ENCODE measurements around the gene PRSS21. TPM values are rescaled to one million over a fixed set of nuclear protein-coding genes. Genes with fewer than 3 reads are reported as not detected.

The PRSS21 gene
- polyA plus RNA-seq, 3 donors, result 2.1 to 9.0 (median 3.1) TPM

GRCh38 chr16:2839650-2840450 is 22.8 kb downstream of the PRSS21 start:
- no peak for DNase-seq
- no peak overlapping the region for H3K27ac ChIP-seq (ENCODE audit: low read depth in 1 of 2, low read length in 2 of 2)
- intact Hi-C loops (cut with micrococcal nuclease), result loop anchor here (1.0 to 5.0 kb wide), 4 partner anchors 28 to 87 kb away; no protein-coding TSS in a partner anchor

GRCh38 chr16:2840914-2841313 is 23.9 kb downstream of the PRSS21 start:
- peaks cover 14% of the 10 kb centered on the region for H3K4me1 Mint-ChIP-seq
- H3K9me3 Mint-ChIP-seq, result peaks cover 0 to 3% (median under 1%) of the 10 kb centered on the region in 7 donors
- Histone ChIP-seq H3K27me3 (ENCODE audit: control insufficient read depth in 2 of 2, insufficient read depth in 2 of 2, low read length in 2 of 2) (no peaks in the 10 kb centered on the region), H3K36me3 (replicated peaks in 1 of 2; ENCODE audit: control insufficient read depth in 1 of 2, insufficient read depth in 2 of 2, low read length in 2 of 2) (no peaks in the 10 kb centered on the region), H4K20me1 (ENCODE audit: insufficient read depth, low read length) (no peaks in the 10 kb centered on the region), H3K79me2 (ENCODE audit: insufficient read depth, low read length) (no peaks in the 10 kb centered on the region), H3K9me3 (replicated peaks in 1 of 2; ENCODE audit: control insufficient read depth in 1 of 2, insufficient read depth in 1 of 2, low read length in 2 of 2) (no peaks in the 10 kb centered on the region), H3K4me2 (replicated peaks; ENCODE audit: extremely low read depth, low read length, poor library complexity, severe bottlenecking) (no peak overlapping the region), H3K4me3 (replicated peaks in 1 of 3; ENCODE audit: low read depth in 2 of 3, low read length in 3 of 3) (no peak overlapping the region), H3K4me1 (ENCODE audit: control insufficient read depth in 1 of 2, insufficient read depth in 2 of 2, low read length in 2 of 2) (peaks cover 13% of the 10 kb centered on the region in 2 donors), H3K9ac (ENCODE audit: insufficient read depth, low read length, poor library complexity, severe bottlenecking) (no peak overlapping the region), H3K27ac (ENCODE audit: low read depth in 1 of 2, low read length in 2 of 2) (no peak overlapping the region), H2AFZ (ENCODE audit: insufficient read depth, low read depth, low read length, poor library complexity, severe bottlenecking) (no peak overlapping the region)
- no peak overlapping the region for H3K27ac Mint-ChIP-seq
- no peak overlapping the region for H3K4me3 Mint-ChIP-seq
- H3K36me3 Mint-ChIP-seq, result no peaks in the 10 kb centered on the region
- H3K27me3 Mint-ChIP-seq (ENCODE audit: low read depth in 3 of 3), result peaks cover 7 to 14% (median 8%) of the 10 kb centered on the region in 3 donors
- intact Hi-C loops (cut with micrococcal nuclease), result no loop called here
- no peak for TF ChIP-seq CTCF (IDR thresholded peaks at IDR 0.05)
- DNase-seq, result no peak
- WGBS (ENCODE audit: insufficient coverage), result 29% methylated on average over 8 of the region's 12 CpGs

More at GRCh38 chr16:2839650-2840450, 22.8 kb downstream of the PRSS21 start:
- Histone ChIP-seq H2AFZ (ENCODE audit: insufficient read depth, low read depth, low read length, poor library complexity, severe bottlenecking) (no peak overlapping the region), H3K4me1 (ENCODE audit: control insufficient read depth in 1 of 2, insufficient read depth in 2 of 2, low read length in 2 of 2) (peaks cover 13% of the 10 kb centered on the region in 2 donors), H3K27me3 (ENCODE audit: control insufficient read depth in 2 of 2, insufficient read depth in 2 of 2, low read length in 2 of 2) (no peaks in the 10 kb centered on the region), H3K79me2 (ENCODE audit: insufficient read depth, low read length) (no peaks in the 10 kb centered on the region), H3K9ac (ENCODE audit: insufficient read depth, low read length, poor library complexity, severe bottlenecking) (no peak overlapping the region), H4K20me1 (ENCODE audit: insufficient read depth, low read length) (no peaks in the 10 kb centered on the region), H3K4me3 (replicated peaks in 1 of 3; ENCODE audit: low read depth in 2 of 3, low read length in 3 of 3) (no peak overlapping the region), H3K9me3 (replicated peaks in 1 of 2; ENCODE audit: control insufficient read depth in 1 of 2, insufficient read depth in 1 of 2, low read length in 2 of 2) (no peaks in the 10 kb centered on the region), H3K36me3 (replicated peaks in 1 of 2; ENCODE audit: control insufficient read depth in 1 of 2, insufficient read depth in 2 of 2, low read length in 2 of 2) (no peaks in the 10 kb centered on the region), H3K4me2 (replicated peaks; ENCODE audit: extremely low read depth, low read length, poor library complexity, severe bottlenecking) (no peak overlapping the region)
- Mint-ChIP-seq H3K9me3 (peaks cover 0 to 4% (median 0%) of the 10 kb centered on the region in 7 donors), H3K4me3 (no peak overlapping the region), H3K27me3 (ENCODE audit: low read depth in 3 of 3) (peaks cover 9 to 14% (median 10%) of the 10 kb centered on the region in 3 donors), H3K36me3 (no peaks in the 10 kb centered on the region), H3K27ac (no peak overlapping the region), H3K4me1 (peaks cover 14% of the 10 kb centered on the region)
- WGBS (ENCODE audit: insufficient coverage), result 91% methylated on average over 14 of the region's 15 CpGs
- TF ChIP-seq CTCF (IDR thresholded peaks at IDR 0.05), result no peak
